Cardiac muscle cell (in vitro differentiated cells and primary cell): ENCODE results near the gene PARD3. TPM values are rescaled to one million over a fixed set of nuclear protein-coding genes. Genes with fewer than 3 reads are reported as not detected.

Source experiments
- DNase-seq, 2 donors: peaks; one replicate each; pipeline versions ENCODE4 v3.0.0 to v3.0.0-alpha.2; 2010 to 2017; ENCODE audit warnings: low read depth in 1 of 2, low spot score in 1 of 2
- H3K27ac ChIP-seq: fragments of 200-600 bp; sonication (generic); 2 replicates; pipeline ENCODE4 v1.5.1; 2016
- H3K27me3 ChIP-seq: fragments of 200-600 bp; sonication (generic); 2 replicates; pipeline ENCODE4 v1.6.0; 2016; ENCODE audit warnings: control low read depth
- H3K36me3 ChIP-seq: fragments of 200-600 bp; sonication (generic); 2 replicates; pipeline ENCODE4 v1.5.1; 2016; ENCODE audit warnings: control low read depth
- H3K4me1 ChIP-seq: fragments of 200-600 bp; sonication (generic); 2 replicates; pipeline ENCODE4 v1.8.1; 2017; ENCODE audit warnings: low read depth, mild to moderate bottlenecking, mixed run types
- H3K4me3 ChIP-seq: fragments of 200-600 bp; sonication (generic); 2 replicates; pipeline ENCODE4 v1.5.1; 2016; ENCODE audit warnings: mild to moderate bottlenecking
- H3K9me3 ChIP-seq: fragments of 200-600 bp; sonication (generic); 2 replicates; pipeline ENCODE4 v1.5.1; 2017; ENCODE audit warnings: low read depth, mild to moderate bottlenecking, control low read depth
- polyA plus RNA-seq: library from polyadenylated mRNA; unstranded; fragments of >200 nt; fragmentation: Nextera tagmentation; extraction: Ambion mirVana; gene quantifications from 2 replicates; pipeline ENCODE4 v1.2.1, GENCODE V29; 2016
- total RNA-seq: library from RNA; depleted of rRNA; stranded (reverse); fragments of >200 nt; gene quantifications from 2 replicates; pipeline ENCODE4 v1.2.3, GENCODE V29; 2016
- TF ChIP-seq, protein P1 (sequence below): IDR thresholded peaks from 2 replicates; pipeline ENCODE4 v1.5.1; 2012; ENCODE audit warnings: low read depth, mild to moderate bottlenecking, low read length

Gene PARD3
- total and polyA plus RNA-seq, 2 experiments from 2014 or later: 36.5 to 64.8 TPM

DNA sequence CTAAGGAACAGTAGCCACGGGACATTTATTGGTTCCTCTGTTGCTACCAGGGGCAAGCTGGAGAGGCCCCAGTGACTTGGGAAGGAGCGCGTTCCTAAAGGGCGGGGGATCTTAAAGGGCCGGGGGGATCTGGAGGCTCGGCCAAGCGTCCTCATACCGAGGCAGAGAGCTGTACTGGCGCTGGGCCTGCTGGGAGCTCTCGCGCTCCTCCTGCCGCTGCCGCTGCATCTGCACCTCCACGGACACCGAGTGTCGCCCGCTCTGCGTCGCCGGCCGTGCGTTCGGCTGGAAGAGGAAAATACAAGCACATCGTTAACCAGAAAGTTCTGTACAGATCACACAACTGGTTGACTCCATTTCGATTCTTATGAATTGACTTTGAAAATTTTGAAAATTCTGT, 695.6 kb downstream of the PARD3 start:
- H3K9me3 ChIP-seq: no peaks in the 10 kb centered on the region
- H3K27ac ChIP-seq: no peak overlapping the region
- TF ChIP-seq, protein P1, sequence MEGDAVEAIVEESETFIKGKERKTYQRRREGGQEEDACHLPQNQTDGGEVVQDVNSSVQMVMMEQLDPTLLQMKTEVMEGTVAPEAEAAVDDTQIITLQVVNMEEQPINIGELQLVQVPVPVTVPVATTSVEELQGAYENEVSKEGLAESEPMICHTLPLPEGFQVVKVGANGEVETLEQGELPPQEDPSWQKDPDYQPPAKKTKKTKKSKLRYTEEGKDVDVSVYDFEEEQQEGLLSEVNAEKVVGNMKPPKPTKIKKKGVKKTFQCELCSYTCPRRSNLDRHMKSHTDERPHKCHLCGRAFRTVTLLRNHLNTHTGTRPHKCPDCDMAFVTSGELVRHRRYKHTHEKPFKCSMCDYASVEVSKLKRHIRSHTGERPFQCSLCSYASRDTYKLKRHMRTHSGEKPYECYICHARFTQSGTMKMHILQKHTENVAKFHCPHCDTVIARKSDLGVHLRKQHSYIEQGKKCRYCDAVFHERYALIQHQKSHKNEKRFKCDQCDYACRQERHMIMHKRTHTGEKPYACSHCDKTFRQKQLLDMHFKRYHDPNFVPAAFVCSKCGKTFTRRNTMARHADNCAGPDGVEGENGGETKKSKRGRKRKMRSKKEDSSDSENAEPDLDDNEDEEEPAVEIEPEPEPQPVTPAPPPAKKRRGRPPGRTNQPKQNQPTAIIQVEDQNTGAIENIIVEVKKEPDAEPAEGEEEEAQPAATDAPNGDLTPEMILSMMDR: no peak
- H3K4me1 ChIP-seq: peaks cover 28% of the 10 kb centered on the region
- DNase-seq: no peak
- H3K4me3 ChIP-seq: no peak overlapping the region
- H3K27me3 ChIP-seq: no peaks in the 10 kb centered on the region
- no peaks in the 10 kb centered on the region for H3K36me3 ChIP-seq

DNA sequence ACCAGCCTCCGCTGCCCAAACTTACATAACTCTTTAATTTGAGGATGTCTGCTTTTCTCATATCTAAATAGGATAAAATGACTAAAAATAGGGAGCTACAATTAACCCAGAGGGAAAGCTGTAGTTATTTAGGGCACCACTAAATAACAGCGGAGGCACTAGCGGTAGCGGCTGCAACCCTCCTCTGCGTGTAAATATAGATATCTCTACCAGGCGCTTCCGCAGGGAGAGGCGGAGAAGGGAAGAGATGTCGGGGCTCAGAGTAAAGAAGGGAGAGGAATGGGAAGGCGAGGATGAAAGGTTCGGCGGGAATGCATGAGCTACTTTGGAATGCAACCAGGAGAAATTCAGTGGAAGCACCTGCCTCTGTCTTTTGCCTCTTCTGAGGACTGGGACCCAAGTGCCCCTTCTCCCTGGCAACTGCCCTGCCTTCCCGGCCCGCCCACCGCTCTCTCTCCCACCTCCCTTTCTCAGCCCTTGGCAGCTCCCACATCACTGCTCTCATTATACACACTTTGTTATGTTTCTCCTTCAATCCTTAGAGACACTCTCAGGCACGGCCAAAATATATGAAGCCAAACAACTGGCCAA, 698.3 kb downstream of the PARD3 start:
- Histone ChIP-seq H3K9me3 (no peaks in the 10 kb centered on the region), H3K4me3 (no peak overlapping the region), H3K36me3 (no peaks in the 10 kb centered on the region), H3K4me1 (peaks cover 17% of the 10 kb centered on the region), H3K27ac (peak overlapping the region; percentile 38), H3K27me3 (no peaks in the 10 kb centered on the region)
- TF ChIP-seq, protein P1: no peak
- DNase-seq: peak; percentile 37 to 42

DNA sequence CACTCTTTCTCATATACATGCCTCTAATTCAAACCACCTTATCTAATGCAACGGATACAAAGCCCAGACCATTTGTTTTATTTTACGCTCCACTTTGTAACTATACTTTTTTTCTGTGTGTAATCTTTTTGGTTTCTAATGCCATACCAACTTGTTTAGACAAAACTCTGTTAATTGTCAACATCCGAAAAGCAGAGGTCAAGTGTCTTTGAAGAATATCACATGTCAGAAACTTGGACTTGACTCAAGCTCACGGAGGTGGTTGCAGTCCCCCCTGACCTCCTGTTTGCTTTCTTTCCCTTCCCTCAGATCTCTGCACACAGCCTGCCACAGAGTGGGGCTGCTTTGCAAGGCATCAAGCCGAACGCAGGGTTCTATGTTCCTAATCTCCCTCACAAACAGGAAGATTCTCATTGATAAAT, 698.9 kb downstream of the PARD3 start:
- Histone ChIP-seq H3K36me3 (no peaks in the 10 kb centered on the region), H3K27ac (peak overlapping the region; percentile 38), H3K4me3 (no peak overlapping the region), H3K4me1 (peaks cover 12% of the 10 kb centered on the region), H3K27me3 (no peaks in the 10 kb centered on the region), H3K9me3 (no peaks in the 10 kb centered on the region)
- TF ChIP-seq, protein P1: no peak
- peak; percentile 29 to 52 for DNase-seq

DNA sequence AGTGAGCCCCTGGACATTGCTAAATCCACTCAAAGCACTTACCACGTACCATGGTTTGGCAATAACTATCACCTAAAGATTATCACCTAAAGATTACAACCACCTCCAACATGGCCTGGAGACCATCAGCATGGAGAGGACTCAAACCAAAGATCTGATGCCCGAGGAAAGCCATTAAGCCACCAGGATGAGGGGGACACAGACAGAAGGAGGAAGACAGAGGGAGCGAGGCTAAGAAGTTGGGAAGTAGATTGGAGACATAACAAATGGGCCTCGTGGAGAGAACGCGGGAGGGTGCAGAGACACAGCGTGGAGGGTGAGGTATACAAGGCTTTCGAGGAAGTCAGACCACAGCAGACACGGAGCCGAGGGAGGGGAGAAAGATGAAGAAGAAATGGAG, 700.2 kb downstream of the PARD3 start:
- H3K4me1 ChIP-seq: peaks cover 11% of the 10 kb centered on the region
- DNase-seq: no peak
- no peak overlapping the region for H3K27ac ChIP-seq
- H3K27me3 ChIP-seq: no peaks in the 10 kb centered on the region
- no peak overlapping the region for H3K4me3 ChIP-seq
- no peaks in the 10 kb centered on the region for H3K9me3 ChIP-seq
- TF ChIP-seq, protein P1: no peak
- H3K36me3 ChIP-seq: peaks cover 4% of the 10 kb centered on the region

DNA sequence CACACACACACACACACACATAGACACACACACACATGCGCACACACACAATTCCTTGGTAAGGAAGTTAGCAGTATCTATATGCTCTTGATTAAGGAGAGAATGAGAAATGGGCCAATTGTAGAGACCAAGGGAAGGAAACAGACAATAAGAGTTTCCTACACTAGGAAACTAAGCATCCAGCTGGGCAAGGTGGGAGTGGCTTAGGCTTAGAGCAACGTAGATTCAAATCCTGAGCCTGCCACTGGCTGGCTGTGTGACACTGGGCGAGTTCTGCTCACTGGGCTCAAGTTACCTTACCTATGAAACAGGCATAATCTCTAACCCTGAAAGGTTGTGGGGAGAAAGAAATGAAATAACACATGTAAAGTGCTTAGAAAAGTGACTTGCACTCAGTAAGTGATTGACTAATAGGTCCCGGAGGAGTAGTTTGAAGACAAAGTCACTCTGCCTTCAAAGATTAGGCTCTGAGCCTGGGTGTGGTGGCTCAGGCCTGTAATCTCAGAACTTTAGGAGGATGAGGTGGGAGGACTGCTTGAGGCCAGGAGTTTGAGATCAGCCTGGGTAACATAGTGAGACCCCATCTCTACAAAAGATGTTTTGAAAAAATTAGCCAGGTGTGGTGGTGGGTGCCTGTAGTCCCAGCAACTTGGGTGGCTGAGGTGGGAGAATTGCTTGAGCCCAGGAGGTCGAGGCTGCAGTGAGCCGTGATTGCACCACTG, 701.4 kb downstream of the PARD3 start:
- no peak overlapping the region for H3K27ac ChIP-seq
- TF ChIP-seq, protein P1: no peak
- no peak for DNase-seq

More for the DNA sequence above, 701.4 kb downstream of the PARD3 start:
- Histone ChIP-seq H3K27me3 (no peaks in the 10 kb centered on the region), H3K4me1 (peaks cover 11% of the 10 kb centered on the region), H3K36me3 (peaks cover 4% of the 10 kb centered on the region), H3K9me3 (no peaks in the 10 kb centered on the region), H3K4me3 (no peak overlapping the region)
